Effector memory CD4-positive, alpha-beta T cell (primary cell): ENCODE results near the gene WDR7.

ENCODE experiments used
- DNase-seq, 3 donors: peaks; one replicate each; pipeline ENCODE4 v3.0.0-alpha.2; 2020
- H3K27ac ChIP-seq: 2 replicates; pipeline ENCODE4 v1.7.0; 2013; ENCODE audit warnings: mild to moderate bottlenecking, low read length, moderate library complexity; ENCODE audit not compliant: insufficient read depth, poor library complexity, severe bottlenecking
- H3K27me3 ChIP-seq: replicated peaks from 2 replicates; pipeline ENCODE4 v1.7.0; 2013; ENCODE audit warnings: mild to moderate bottlenecking, low read length; ENCODE audit not compliant: insufficient read depth, control insufficient read depth, poor library complexity, severe bottlenecking
- H3K36me3 ChIP-seq: 2 replicates; pipeline ENCODE4 v1.7.0; 2013; ENCODE audit warnings: mild to moderate bottlenecking, low read length, moderate library complexity; ENCODE audit not compliant: control insufficient read depth, insufficient read depth
- H3K4me1 ChIP-seq: 2 replicates; pipeline ENCODE4 v1.7.0; 2013; ENCODE audit warnings: low read length, mild to moderate bottlenecking; ENCODE audit not compliant: control insufficient read depth, insufficient read depth, poor library complexity, severe bottlenecking
- H3K4me3 ChIP-seq: 2 replicates; pipeline ENCODE4 v1.7.0; 2013; ENCODE audit warnings: low read length, low read depth, mild to moderate bottlenecking; ENCODE audit not compliant: insufficient read depth, poor library complexity, severe bottlenecking
- H3K9me3 ChIP-seq: 2 replicates; pipeline ENCODE4 v1.7.0; 2013; ENCODE audit warnings: mild to moderate bottlenecking, low read length, moderate library complexity; ENCODE audit not compliant: control insufficient read depth

Gene WDR7

GRCh38 chr18:56740645-56741044, 89.5 kb downstream of the WDR7 start:
- no peaks in the 10 kb centered on the region for H3K4me1 ChIP-seq
- no peaks in the 10 kb centered on the region for H3K27me3 ChIP-seq
- H3K27ac ChIP-seq: no peak overlapping the region
- no peaks in the 10 kb centered on the region for H3K9me3 ChIP-seq
- no peak for DNase-seq
- no peaks in the 10 kb centered on the region for H3K36me3 ChIP-seq
- H3K4me3 ChIP-seq: no peak overlapping the region

DNA sequence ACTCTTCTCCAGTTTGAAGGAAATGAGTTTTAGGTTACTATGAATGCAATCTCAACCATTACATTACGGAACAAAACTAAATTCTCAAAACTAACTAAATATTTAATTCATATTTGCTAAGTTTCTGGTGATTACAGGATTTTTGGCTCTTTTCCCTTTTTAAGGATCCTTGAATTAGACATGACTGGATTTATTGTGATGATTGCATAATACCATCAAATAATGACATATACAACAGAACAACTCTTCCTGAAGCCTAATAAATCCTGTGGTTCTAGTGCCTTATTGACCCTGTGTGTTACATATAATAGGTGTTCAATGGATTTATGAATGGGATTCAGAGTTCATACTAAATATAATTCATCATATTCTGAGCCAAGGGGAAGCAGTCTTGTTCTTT, 90.5 kb downstream of the WDR7 start:
- Histone ChIP-seq H3K36me3 (no peaks in the 10 kb centered on the region), H3K27me3 (no peaks in the 10 kb centered on the region), H3K27ac (no peak overlapping the region), H3K4me3 (no peak overlapping the region), H3K4me1 (peaks cover under 1% of the 10 kb centered on the region), H3K9me3 (no peaks in the 10 kb centered on the region)
- no peak for DNase-seq

DNA sequence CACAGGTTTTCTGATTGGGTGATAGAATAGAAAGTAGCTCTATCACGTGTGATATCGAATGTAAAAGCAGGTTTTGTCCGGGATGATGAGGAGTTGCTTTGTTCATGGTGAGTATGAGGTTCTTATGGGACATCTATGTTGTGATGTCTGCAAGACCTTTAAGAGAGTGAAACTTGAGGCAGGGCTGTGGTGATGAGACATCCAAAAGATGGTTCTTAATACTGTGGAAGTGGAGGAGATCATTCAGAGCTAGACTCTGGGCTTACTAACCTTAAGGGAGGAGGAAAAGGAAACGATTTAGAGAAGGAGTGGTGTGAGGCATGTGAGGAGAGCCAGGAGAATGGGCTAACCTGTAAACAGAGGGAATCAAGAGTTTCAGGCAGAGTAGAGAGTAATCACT, 92.0 kb downstream of the WDR7 start:
- Histone ChIP-seq H3K4me3 (no peak overlapping the region), H3K36me3 (no peaks in the 10 kb centered on the region), H3K4me1 (peaks cover 5% of the 10 kb centered on the region), H3K27ac (no peak overlapping the region), H3K27me3 (no peaks in the 10 kb centered on the region), H3K9me3 (no peaks in the 10 kb centered on the region)
- no peak for DNase-seq

GRCh38 chr18:56747032-56747658, 96.0 kb downstream of the WDR7 start:
- no peak overlapping the region for H3K27ac ChIP-seq
- no peak overlapping the region for H3K4me3 ChIP-seq
- no peak for DNase-seq
- H3K36me3 ChIP-seq: peaks cover 6% of the 10 kb centered on the region
- no peaks in the 10 kb centered on the region for H3K9me3 ChIP-seq
- H3K4me1 ChIP-seq: peaks cover 5% of the 10 kb centered on the region
- H3K27me3 ChIP-seq: no peaks in the 10 kb centered on the region

- no peaks in the 10 kb centered on the region for H3K27me3 ChIP-seq
- H3K9me3 ChIP-seq: no peaks in the 10 kb centered on the region
- H3K4me1 ChIP-seq: peaks cover 5% of the 10 kb centered on the region
Observed at GRCh38 chr18:56747857-56748256, 96.7 kb downstream of the WDR7 start.

GRCh38 chr18:56748698-56749268, 97.6 kb downstream of the WDR7 start:
- Histone ChIP-seq H3K4me1 (peaks cover 5% of the 10 kb centered on the region), H3K27me3 (no peaks in the 10 kb centered on the region)
- no peak for DNase-seq

More at GRCh38 chr18:56747857-56748256, 96.7 kb downstream of the WDR7 start:
- no peak for DNase-seq
- Histone ChIP-seq H3K4me3 (no peak overlapping the region), H3K36me3 (peaks cover 6% of the 10 kb centered on the region), H3K27ac (no peak overlapping the region)

DNA sequence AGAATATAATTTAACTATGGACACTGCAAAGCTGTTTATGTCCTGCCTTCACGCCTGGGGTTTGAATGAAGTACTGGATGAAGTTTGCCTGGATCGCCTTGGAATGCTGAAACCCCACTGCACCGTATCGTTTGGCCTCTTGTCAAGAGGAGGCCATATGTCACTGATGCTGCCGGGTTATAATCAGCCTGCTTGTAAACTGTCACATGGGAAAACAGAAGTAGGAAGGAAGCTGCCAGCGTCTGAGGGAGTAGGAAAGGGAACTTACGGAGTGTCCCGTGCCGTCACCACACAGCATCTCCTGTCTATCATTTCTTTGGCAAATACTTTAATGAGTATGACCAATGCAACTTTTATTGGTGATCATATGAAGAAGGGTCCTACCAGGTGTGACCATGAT, 105.8 kb downstream of the WDR7 start:
- no peak overlapping the region for H3K27ac ChIP-seq
- no peaks in the 10 kb centered on the region for H3K4me1 ChIP-seq
- H3K9me3 ChIP-seq: no peaks in the 10 kb centered on the region
- no peak for DNase-seq
- H3K4me3 ChIP-seq: no peak overlapping the region
- peaks cover 17% of the 10 kb centered on the region for H3K36me3 ChIP-seq
- no peaks in the 10 kb centered on the region for H3K27me3 ChIP-seq

More at GRCh38 chr18:56748698-56749268, 97.6 kb downstream of the WDR7 start:
- H3K36me3 ChIP-seq: peaks cover 6% of the 10 kb centered on the region
- no peak overlapping the region for H3K4me3 ChIP-seq
- H3K9me3 ChIP-seq: no peaks in the 10 kb centered on the region
- no peak overlapping the region for H3K27ac ChIP-seq

GRCh38 chr18:56770097-56770496, 118.9 kb downstream of the WDR7 start:
- DNase-seq: no peak
- no peaks in the 10 kb centered on the region for H3K9me3 ChIP-seq
- no peaks in the 10 kb centered on the region for H3K27me3 ChIP-seq

GRCh38 chr18:56770873-56771272, 119.7 kb downstream of the WDR7 start:
- no peak overlapping the region for H3K27ac ChIP-seq
- H3K4me1 ChIP-seq: no peaks in the 10 kb centered on the region
- H3K36me3 ChIP-seq: peaks cover 3% of the 10 kb centered on the region
- DNase-seq: no peak
- H3K27me3 ChIP-seq: no peaks in the 10 kb centered on the region
- H3K4me3 ChIP-seq: no peak overlapping the region
- no peaks in the 10 kb centered on the region for H3K9me3 ChIP-seq

More at GRCh38 chr18:56770097-56770496, 118.9 kb downstream of the WDR7 start:
- Histone ChIP-seq H3K36me3 (peaks cover 3% of the 10 kb centered on the region), H3K4me3 (no peak overlapping the region), H3K4me1 (no peaks in the 10 kb centered on the region), H3K27ac (no peak overlapping the region)

GRCh38 chr18:56775701-56776100, 124.5 kb downstream of the WDR7 start:
- Histone ChIP-seq H3K27me3 (no peaks in the 10 kb centered on the region), H3K4me3 (no peak overlapping the region), H3K27ac (no peak overlapping the region), H3K9me3 (no peaks in the 10 kb centered on the region), H3K36me3 (peaks cover under 1% of the 10 kb centered on the region), H3K4me1 (no peaks in the 10 kb centered on the region)
- DNase-seq: no peak
